Uterus (tissue), 2 donors: ENCODE measurements around the gene SLC66A2.

Experiments used
- POLR2A ChIP-seq, 2 donors: fragments of 450-650 bp; IDR thresholded peaks; one replicate each; pipeline ENCODE4 v1.6.1; 2016; ENCODE audit warnings: antibody characterized with exemption in 2 of 2, mild to moderate bottlenecking in 1 of 2, moderate library complexity in 1 of 2
- TF ChIP-seq, protein P1 (sequence below), 4 experiments: fragments of 200-600 bp in 2 of 4; fragments of 450-650 bp in 2 of 4; sonication (generic) in 2 of 4; IDR thresholded peaks; one replicate each; pipeline ENCODE4 v1.5.1; 2016 to 2019; ENCODE audit warnings: antibody characterized with exemption in 4 of 4, mild to moderate bottlenecking in 2 of 4, moderate library complexity in 1 of 4

DNA sequence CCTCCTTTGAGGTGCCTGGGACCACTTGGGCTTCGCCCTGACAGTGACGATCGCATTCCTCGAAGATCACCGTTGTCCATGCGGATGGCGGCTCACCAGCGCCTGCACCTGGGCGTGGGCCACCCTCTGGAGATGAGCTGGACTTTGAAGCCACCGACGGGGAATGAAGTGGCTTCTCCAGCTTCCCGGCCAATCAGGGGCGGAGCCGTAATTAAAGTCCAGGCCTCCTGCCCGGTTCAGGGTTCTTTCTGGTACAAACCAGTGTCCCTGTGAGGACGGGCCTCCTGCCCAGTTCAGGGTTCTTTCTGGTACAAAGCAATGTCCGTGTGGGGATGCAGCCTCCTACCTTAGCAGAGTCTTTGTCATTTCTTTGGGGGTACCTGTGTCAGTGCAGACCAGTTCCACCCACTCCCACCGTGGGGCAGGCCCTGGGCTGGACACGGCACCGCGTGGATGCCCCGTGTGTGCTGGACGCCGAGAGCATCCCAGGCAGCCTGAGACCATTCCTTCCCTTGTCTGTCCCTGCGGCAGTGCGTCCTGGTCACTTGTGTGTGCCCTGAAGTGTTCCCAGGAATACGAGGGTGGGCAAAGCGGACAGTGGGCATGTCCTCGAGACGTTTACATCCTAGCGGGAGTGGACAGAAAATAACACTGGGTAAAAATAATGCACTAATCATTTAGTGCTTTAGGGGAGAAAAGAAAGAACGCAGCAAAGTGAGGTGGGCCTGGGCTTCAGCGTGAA, 98.7 kb downstream of the SLC66A2 start:
- TF ChIP-seq, protein P1, sequence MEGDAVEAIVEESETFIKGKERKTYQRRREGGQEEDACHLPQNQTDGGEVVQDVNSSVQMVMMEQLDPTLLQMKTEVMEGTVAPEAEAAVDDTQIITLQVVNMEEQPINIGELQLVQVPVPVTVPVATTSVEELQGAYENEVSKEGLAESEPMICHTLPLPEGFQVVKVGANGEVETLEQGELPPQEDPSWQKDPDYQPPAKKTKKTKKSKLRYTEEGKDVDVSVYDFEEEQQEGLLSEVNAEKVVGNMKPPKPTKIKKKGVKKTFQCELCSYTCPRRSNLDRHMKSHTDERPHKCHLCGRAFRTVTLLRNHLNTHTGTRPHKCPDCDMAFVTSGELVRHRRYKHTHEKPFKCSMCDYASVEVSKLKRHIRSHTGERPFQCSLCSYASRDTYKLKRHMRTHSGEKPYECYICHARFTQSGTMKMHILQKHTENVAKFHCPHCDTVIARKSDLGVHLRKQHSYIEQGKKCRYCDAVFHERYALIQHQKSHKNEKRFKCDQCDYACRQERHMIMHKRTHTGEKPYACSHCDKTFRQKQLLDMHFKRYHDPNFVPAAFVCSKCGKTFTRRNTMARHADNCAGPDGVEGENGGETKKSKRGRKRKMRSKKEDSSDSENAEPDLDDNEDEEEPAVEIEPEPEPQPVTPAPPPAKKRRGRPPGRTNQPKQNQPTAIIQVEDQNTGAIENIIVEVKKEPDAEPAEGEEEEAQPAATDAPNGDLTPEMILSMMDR (IDR thresholded peaks at IDR 0.05), result no peak
- TF ChIP-seq POLR2A (IDR thresholded peaks at IDR 0.05), result no peak
